ENCODE measurements around the gene CCDC12.

The CCDC12 gene

DNA sequence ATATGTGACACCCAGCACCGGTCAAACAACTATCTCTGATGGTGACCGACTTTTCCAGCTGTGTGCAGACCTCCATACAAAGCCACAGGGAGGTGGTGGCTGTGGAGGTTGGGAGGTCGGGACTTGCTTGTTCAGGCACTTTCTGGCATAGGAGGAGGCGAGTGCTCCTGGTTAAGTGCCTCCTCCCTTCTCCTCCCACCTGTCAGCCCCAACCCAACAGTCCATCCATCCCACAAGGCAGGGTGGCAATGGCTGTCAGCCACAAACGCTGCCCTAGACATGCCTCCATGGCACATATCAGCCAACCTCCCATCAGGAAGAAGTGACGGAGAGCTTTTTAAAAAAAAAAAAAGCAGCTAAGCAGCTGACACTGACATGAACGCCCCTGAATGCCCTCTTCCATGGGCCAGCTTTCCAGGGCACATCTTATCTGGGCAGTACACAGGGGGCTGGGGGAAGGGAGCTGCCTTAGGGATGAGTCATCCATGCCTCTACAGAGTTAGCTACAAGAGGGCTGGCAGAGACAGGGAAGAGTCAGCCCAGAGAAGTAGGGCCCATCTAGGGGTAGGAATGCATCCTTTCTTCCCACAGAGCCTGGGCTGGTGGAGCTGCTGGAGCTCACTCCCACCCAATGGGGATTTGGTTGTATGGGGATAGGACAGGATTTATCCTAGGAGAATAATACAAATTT lies 41.2 kb downstream of the CCDC12 start:
- no peak for DNase-seq

DNA sequence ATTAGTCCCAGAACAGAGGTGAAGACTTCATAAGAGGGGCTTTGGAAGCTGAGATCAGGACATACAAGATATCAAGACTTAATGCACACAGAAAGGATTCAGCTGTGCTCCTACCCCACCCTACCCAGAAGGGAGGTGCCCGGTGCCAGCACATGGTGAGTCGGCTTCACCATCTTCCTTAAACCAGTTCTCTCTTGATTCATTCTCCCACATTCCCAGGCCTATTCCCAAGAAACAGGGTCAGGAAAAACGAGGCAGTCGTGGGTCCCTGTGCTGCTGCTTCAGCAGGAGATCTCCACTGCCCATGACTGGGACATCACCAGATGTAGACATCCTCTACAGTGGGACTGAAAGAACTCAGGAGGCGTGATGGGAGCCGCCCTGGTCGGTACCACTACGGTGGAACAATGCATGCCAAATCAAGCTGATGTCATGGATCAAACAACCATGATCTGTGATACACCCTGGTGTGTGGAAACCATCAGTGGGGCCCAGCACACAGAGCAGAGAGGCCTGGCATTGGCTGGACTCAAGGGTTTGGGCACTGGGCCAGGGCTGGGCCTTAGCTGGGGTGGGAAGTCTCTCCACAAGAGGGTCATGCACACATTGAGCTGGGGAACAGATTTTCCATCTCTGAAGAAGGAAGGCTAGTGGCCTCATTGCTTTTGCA lies 41.9 kb downstream of the CCDC12 start:
- DNase-seq, result no peak

- no peak for DNase-seq
Observed at GRCh38 chr3:46934072-46934471, 42.5 kb downstream of the CCDC12 start.

DNA sequence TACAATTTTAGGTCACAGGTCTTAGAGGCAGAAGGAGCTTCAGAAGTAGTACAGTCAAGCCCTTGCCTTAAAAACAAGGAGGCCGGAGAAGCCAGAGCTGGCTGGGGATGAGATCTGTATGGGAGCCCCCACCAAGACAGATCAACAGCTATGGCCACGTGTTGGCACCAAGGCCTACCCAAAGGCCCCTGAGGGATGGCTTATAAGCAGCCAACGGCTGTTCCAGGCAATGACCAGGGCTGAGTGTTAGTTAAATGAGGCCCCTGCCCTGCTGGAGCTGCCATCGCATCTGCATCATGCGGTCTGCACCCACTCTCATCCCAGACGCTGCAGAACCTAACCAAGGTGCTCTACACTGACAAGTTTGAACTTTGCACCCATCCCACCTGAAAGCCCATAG lies 43.3 kb downstream of the CCDC12 start:
- DNase-seq, result no peak

DNA sequence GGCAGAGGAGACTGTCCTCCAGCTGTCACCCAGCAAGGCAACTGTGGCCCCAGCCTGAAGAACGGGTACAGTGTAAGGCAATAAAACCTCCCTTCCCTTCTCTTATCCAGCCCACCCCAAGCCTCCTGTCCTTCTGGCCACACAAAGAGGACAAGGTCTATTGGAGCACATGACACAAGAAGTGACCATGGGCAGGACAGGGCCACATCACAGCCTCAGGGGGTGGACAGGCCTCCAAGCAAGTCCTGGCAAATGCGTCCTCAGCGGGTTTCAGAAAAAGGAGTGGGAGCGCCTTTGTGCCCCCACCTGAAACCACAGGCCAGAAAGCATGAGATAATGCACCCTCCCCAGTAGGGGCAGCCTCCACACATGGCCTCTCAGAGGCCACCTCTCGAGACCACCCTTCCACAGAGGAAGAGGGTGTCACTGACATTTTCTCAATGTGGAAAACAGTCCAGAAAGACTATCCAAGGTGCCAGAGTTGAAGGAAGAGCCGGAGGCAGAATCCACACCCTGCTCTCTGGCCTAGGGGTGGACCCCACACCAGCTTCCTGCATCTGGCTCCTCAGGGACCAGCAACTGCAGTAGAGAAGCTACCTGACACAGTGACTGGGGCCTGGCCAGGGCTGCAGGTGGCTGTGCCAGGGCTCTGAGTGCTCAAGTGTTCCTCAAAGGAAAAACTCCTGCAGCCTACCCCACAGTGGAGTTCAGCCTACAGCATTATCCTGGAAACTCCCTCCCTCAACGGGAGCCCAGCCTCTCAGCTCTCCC lies 43.9 kb downstream of the CCDC12 start:
- no peak for DNase-seq

DNA sequence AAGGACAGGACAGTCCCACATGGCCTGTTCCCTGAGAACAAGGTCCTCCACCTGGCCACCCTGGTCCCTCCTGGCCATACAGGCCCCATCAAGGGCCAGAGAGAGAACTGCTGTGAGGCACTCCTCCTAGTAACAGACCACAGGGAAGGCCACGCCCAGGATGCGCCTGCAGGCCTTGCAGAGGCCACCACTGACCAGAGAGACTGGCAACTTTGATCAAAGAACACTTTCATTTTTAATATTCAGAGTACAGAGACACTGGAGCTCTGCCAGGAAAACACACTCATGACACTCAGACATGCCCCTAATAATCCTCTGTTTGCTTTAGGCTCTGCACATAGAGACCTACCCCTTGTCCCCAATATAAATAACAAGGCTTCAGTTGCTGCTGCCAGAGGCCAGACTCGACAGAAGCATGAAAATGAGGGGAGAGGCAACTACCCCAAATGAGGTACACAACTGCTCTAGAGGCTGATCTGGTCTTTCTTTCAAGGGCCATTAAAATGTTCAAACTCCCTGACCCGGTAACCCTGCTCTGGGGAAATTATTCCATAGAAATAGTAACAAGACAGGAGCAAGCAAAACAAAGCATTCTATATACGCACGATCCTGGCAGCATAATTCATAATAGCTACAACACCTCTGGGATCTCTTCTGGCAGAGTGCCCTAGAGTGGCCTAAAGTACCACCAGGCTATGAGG lies 44.8 kb downstream of the CCDC12 start:
- no peak for DNase-seq

DNA sequence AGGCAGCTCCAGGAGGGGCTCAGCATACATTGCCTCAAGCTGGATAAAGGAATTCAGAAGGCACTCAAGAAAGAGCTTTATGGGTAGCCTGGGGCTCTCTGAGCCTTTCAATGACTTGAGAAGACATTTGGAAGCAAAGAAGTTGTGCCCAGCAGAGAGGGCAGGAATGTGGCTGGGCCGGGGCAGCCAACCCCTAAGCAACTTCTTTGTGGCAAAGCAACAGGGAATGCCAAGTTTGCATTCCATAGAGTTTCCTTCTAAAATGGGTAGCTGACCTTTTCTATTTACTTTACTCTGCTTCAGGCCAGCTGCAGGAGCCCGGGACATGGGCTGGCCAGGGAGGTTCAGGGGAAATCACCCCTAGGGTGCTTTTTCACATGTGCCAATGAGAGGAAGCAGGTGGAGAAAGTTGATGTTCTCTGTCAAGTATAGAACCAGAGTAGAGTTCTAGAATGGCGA lies 45.6 kb downstream of the CCDC12 start:
- DNase-seq, result no peak

DNA sequence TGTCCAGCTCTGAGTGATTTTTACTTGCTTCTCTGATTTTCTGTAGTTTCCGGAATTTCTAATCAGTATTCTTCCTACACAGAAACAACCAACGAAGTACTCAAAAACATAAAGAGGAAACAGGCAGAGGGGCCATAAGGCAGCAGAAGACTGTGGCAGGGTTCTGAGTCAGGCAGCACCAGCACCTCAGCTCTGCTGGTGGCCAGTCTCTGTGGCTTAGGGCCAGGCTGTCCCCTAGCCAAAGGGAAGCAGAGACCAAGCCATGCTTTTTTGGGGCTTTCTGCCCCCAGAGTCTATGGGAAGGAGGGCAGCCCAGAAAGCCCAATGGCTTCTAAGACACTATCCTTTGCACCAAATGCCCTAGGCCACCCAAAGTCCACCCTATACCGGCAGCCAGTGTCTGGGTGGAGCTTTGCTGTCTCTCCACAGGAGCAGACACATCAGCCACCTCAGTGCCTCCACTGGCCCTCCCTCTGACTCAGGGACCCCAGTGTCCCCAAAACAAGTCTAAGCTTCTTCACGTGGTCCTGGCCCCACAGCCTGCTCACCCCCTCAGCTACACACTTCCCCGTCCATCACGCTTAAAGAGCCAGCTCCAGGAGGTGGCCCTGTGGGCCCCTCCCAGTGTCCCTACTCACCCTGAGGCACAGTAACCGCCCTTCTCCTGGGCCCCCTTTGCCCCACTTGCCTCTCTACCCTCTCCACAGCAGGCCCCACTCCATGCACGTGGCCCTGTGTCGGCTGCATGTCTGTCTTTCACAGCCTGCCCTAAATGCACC lies 46.2 kb downstream of the CCDC12 start:
- no peak for DNase-seq

GRCh38 chr3:46929324-46929723 lies 47.2 kb downstream of the CCDC12 start:
- DNase-seq, result no peak

DNA sequence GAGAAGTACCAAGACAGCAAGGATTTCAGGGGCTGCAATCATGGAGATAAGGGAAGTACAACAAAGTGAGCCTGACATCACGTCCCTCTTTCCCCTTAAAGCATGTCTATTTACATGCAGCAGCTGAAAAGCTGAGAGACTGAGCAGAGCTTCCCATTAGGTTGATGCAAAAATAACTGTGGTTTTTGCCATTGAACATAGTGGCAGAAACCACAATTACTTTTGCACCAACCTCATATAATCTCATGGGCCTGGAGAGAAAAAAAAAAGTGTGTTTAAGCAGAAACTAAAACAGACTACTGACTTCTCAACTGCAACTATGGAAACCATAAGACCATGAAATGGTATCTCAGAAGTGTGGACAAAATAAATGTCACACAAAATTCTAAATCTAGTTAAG lies 48.3 kb downstream of the CCDC12 start:
- no peak for DNase-seq

GRCh38 chr3:46927718-46928073 lies 48.8 kb downstream of the CCDC12 start:
- DNase-seq, result no peak

GRCh38 chr3:46926871-46927717 lies 49.5 kb downstream of the CCDC12 start:
- DNase-seq, result no peak

DNA sequence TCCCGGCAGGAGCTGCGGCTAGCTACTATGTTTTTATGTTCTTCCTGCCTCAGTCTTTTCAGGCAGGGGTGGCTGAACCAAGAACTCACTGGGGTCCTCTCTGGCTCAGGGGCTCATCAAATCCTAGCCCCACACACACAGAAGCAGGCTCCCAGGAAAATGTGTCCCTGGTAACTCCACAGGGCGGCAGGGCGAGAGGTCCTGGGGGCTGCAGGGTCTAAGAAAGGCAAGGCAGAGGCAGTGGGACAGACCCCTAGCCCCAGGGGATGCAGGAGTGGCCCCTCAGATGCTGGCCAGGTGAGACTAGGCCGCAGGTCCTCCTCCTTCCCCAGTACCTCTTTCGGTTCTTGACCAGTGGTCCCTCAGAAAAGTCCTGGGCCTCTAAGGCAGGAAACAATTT lies 50.1 kb downstream of the CCDC12 start:
- no peak for DNase-seq

DNA sequence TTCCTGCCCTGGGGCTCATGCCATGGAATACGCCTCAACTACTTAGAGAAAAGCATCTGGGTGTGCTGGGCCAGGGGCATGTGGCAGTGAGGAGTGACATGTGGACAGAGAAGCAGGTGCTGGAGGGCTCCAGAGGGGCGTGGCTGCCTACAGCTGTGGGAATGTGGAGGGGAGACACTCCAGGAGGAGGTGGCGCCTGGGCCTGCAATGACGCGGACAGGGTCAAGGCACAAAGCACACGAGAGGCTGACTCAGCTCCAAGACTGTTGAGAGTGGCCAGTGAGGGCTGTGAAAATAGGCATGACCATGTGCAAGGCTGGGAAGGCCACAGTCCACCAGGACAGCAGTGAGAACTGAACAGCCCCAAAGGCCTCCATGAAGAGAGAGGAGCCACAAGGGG lies 50.5 kb downstream of the CCDC12 start:
- no peak for DNase-seq

GRCh38 chr3:46925585-46925934 lies 51.0 kb downstream of the CCDC12 start:
- no peak for DNase-seq

- no peak for DNase-seq
Observed at GRCh38 chr3:46924921-46925584, 51.5 kb downstream of the CCDC12 start.

GRCh38 chr3:46923559-46924350 lies 52.8 kb downstream of the CCDC12 start:
- no peak for DNase-seq

DNA sequence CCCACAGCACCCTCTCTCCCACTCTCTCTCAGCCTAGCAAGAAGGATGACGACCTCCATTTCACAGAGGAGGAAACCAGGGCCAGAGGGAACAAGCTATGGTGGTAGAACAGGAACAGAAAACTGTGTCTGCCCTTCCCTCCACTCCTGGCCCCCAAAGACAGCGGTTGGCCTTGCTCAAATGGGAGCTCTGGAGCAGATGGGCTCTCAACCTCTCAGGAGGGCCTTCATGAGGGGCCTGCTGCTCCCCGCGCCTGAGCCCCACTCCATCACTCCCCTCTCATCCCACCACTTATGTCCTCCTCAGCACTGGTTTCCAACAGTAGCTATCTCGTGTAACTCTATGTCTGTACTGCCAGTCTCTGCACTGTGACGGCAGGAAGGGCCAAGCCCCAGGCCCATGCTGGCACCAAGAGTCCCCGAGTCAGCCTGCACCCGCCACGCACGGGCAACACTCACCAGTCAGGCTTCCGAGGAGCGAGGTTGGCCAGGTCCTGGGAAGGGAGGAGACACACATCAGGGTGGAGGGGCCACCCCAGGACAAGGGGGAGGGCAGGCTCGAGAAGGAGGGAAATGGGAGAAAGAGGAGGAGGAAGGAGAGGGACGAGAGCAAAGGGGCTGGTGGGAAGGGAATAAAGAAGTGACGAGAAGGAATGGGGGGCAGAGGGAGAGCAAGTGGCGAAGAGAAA lies 53.5 kb downstream of the CCDC12 start:
- DNase-seq, result no peak

DNA sequence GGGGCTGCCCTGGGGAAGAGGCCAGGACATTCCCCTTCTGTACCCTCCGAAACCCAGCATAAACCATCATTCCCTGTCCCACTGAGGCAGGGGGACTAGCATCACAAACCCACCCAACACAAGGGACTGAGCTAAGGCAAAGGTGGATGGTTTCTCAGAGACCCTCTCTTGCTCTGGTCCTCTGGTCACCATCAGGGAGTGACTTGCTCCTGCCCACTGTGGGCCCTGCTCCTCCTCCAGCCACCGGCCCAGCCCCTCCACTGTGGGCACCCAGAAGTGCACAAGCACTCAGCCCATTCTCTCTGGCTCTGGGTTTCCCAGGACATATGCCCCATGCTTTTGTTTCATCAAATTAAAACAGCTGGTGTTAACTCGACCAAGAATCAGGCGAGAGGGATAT lies 54.1 kb downstream of the CCDC12 start:
- no peak for DNase-seq

- no peak for DNase-seq
Observed at GRCh38 chr3:46921871-46922271, 54.7 kb downstream of the CCDC12 start.

Measured in activated CD4-positive, CD25-positive, alpha-beta regulatory T cell treated with anti-CD3 and anti-CD28 coated beads, Interleukin-2, amount 50 U/mL, for 72 hours (primary cell).